ENCODE results near the gene EHMT2.

Gene EHMT2

DNA sequence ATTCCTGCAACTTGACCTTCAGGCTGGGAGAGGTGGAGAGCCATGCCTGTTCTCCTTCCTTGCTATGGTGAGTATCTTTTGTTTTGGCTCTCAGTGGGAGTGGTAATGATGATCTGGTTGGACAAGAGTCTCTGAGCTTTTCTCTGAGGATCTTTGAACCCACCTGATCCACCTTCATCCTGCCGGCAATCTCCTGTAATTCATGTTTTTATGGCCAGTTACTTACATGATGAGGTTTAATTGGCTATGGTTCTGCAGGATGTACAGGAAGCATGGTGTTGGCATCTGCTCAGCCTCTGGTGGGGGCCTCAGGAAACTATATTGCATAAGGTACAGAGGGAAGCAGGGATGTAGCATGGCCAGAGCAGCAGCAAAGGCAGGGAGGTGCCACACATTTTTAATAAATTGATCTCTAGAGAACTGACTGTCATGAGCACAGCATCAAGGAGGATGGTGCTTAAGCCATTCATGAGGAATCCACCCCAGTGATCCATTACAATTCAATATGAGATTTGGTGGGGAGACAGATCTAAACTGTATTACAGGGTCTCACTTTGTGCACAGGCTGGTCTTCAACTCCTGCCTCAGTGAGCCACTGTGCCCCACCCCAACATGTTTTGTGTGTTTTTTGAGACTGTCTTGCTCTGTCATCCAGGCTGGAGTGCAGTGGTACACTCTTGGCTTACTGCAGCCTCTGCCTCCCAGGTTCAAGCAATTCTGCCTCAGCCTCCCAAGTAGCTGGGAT is 60.0 kb downstream of the EHMT2 start:
- no peak for DNase-seq

GRCh38 chr6:31836474-31837368 is 60.8 kb downstream of the EHMT2 start:
- no peak for DNase-seq

GRCh38 chr6:31836047-31836473 is 61.4 kb downstream of the EHMT2 start:
- DNase-seq = no peak

DNA sequence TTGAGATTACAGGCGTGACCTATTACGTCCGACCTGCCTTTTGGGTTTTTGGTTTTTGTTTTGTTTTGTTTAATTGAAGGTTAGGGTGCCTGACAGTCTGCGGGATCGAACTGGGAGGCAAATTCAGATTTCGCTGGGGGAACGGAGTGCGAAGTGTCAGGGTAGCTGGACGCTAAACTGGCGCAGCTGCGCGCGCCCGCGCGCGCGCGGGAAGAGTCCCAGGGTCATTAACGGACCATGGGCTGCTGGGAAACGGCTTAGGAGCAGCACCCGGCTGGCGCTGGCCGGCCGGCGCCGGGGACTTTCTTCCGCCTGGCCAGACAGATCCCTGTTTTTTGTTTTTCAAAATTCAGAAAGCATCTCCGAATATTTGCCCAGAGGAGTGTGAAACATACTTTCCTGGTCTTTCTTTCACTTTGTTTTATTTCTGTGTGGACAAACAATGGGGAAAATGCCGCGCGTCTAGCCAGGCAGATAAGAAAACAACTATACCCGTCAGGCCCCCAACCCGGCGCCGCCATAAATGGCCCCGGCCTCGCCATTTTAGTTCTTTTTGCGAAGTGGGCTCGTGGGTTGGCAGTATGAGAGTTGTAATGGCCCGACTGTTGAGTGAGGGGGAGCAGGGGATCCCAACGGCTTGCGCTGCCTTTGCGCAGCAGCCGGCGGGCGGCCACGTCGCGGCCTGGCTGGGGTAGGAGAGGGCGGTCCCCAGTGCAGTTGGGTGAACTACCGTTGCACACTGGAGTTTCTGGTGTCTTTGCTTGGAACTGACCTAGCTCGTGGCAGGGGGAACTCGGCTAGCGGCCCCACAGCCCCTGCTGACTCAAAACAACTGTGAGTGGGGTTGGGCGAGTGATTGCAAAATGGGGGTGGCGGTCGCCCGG is 62.9 kb downstream of the EHMT2 start:
- DNase-seq = peak; percentile 80 to 84

GRCh38 chr6:31831350-31832215 is 65.9 kb downstream of the EHMT2 start:
- DNase-seq = no peak

DNA sequence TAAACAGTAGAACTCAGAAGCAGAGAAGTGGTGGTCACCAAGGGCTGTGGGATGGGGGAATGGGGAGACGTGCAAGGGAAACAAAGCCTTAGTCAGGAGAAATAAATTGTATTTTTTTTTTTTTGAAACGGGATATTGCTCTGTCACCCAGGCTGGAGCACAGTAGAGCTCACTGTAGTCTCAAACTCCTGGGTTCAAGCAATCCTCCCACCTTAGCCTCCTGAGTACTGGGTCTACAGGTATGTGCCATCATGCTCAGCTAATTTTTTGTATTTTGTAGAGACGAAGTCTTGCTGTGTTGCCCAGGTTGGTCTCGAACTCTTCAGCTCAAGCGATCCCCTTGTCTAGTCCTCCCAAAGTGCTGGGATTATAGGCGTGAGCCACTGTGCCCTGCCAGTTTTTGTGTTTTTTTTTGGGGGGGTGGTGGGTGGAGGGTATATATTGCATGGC is 66.6 kb downstream of the EHMT2 start:
- DNase-seq = no peak
